Neural cell (in vitro differentiated cells): ENCODE data around the gene AGPAT1.

Experiments used
- EP300 ChIP-seq: fragments of 450-650 bp; conservative IDR thresholded peaks from 2 replicates; pipeline ENCODE4 v1.6.1; 2014; ENCODE audit warnings: antibody characterized with exemption, mild to moderate bottlenecking, moderate library complexity; ENCODE audit not compliant: poor library complexity, severe bottlenecking
- EZH2 ChIP-seq: fragments of 200-600, 300-800 bp; shearing (Covaris generic), sonication (generic); IDR thresholded peaks from 2 replicates; pipeline ENCODE4 v1.6.1; 2014; ENCODE audit warnings: antibody characterized with exemption, low read length, borderline replicate concordance, mild to moderate bottlenecking; ENCODE audit not compliant: insufficient read depth, poor library complexity, severe bottlenecking
- POLR2AphosphoS5 ChIP-seq: IDR thresholded peaks from 2 replicates; pipeline ENCODE4 v1.6.1; 2012
- RAD21 ChIP-seq: fragments of 450-650 bp; conservative IDR thresholded peaks from 2 replicates; pipeline ENCODE4 v1.6.1; 2014; ENCODE audit warnings: antibody characterized with exemption, mild to moderate bottlenecking, moderate library complexity
- TAF1 ChIP-seq: IDR thresholded peaks from 2 replicates; pipeline ENCODE4 v1.6.1; 2012; ENCODE audit warnings: low read depth
- TF ChIP-seq, protein P1 (sequence below): fragments of 450-650 bp; IDR thresholded peaks from 2 replicates; pipeline ENCODE4 v1.5.1; 2014; ENCODE audit warnings: antibody characterized with exemption, mild to moderate bottlenecking, moderate library complexity; ENCODE audit not compliant: poor library complexity, severe bottlenecking
- TF ChIP-seq, protein P2 (sequence below): IDR thresholded peaks from 2 replicates; pipeline ENCODE4 v1.6.1; 2012; ENCODE audit warnings: borderline replicate concordance

DNA sequence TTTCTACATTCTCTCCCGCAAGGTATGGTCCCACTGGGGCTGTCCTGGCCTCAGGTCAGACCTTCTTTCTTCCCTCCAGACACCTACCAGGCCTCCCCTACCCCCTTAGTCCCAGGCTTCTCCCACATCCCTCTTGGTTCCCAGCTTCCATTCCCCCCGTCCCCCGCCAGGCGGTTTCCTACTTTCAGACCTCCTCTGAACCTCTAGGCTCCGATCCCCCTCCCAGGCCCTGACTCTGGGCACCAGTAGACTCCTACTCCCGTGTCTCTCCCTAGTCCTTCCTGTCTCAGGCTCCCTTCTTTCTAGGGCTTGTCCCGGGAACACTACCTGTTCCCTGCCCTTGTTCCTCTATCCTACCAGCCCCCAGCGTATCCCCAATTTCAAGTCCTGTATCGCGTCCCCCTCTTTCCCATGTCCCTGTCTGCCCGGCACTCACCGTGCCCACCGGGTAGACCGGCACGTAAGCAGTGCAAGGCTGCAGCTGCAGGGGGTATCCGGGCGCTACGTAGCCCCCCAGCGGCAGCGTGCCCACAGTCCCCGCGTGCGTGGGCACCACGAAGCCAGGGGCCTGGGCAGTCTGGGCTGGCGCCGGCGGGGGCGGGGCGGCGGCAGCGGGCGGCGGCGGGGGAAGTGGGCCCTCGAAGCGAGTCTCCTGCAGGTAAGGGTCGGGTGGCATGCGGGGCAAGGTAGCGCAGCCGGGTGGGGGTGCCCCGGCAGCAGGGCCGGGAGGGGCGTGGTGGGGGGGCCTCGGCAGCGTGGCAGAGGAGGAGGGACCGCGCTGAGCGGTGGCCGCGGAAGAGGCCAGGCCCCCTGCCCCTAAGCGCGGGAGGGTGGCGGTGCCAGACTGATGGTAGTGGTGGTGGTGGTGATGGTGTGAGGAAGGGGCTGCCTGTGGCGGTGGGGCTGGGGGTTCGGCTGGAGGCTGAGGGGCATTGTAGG lies 25.7 kb downstream of the AGPAT1 start:
- TF ChIP-seq, protein P1, sequence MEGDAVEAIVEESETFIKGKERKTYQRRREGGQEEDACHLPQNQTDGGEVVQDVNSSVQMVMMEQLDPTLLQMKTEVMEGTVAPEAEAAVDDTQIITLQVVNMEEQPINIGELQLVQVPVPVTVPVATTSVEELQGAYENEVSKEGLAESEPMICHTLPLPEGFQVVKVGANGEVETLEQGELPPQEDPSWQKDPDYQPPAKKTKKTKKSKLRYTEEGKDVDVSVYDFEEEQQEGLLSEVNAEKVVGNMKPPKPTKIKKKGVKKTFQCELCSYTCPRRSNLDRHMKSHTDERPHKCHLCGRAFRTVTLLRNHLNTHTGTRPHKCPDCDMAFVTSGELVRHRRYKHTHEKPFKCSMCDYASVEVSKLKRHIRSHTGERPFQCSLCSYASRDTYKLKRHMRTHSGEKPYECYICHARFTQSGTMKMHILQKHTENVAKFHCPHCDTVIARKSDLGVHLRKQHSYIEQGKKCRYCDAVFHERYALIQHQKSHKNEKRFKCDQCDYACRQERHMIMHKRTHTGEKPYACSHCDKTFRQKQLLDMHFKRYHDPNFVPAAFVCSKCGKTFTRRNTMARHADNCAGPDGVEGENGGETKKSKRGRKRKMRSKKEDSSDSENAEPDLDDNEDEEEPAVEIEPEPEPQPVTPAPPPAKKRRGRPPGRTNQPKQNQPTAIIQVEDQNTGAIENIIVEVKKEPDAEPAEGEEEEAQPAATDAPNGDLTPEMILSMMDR: no peak
- TF ChIP-seq EZH2 (no peak), POLR2AphosphoS5 (no peak), EP300 (no peak), TAF1 (no peak), RAD21 (no peak)
- TF ChIP-seq, protein P2, sequence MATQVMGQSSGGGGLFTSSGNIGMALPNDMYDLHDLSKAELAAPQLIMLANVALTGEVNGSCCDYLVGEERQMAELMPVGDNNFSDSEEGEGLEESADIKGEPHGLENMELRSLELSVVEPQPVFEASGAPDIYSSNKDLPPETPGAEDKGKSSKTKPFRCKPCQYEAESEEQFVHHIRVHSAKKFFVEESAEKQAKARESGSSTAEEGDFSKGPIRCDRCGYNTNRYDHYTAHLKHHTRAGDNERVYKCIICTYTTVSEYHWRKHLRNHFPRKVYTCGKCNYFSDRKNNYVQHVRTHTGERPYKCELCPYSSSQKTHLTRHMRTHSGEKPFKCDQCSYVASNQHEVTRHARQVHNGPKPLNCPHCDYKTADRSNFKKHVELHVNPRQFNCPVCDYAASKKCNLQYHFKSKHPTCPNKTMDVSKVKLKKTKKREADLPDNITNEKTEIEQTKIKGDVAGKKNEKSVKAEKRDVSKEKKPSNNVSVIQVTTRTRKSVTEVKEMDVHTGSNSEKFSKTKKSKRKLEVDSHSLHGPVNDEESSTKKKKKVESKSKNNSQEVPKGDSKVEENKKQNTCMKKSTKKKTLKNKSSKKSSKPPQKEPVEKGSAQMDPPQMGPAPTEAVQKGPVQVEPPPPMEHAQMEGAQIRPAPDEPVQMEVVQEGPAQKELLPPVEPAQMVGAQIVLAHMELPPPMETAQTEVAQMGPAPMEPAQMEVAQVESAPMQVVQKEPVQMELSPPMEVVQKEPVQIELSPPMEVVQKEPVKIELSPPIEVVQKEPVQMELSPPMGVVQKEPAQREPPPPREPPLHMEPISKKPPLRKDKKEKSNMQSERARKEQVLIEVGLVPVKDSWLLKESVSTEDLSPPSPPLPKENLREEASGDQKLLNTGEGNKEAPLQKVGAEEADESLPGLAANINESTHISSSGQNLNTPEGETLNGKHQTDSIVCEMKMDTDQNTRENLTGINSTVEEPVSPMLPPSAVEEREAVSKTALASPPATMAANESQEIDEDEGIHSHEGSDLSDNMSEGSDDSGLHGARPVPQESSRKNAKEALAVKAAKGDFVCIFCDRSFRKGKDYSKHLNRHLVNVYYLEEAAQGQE: no peak
